ENCODE data around the gene CCDC60.

Gene CCDC60

GRCh38 chr12:119448611-119449131, 114.1 kb downstream of the CCDC60 start:
- no peak overlapping the region for H3K4me3 ChIP-seq (ENCODE audit: low read depth, low read length)
- no peak for TF ChIP-seq CTCF (IDR thresholded peaks at IDR 0.05; ENCODE audit: low read depth, low read length)
- H3K27me3 ChIP-seq (ENCODE audit: insufficient read depth, low read depth, severe bottlenecking): no peaks in the 10 kb centered on the region
- no peaks in the 10 kb centered on the region for H3K36me3 ChIP-seq
- no peaks in the 10 kb centered on the region for H3K9me3 ChIP-seq (ENCODE audit: severe bottlenecking)
- no peak overlapping the region for H3K27ac ChIP-seq
- no peak for DNase-seq

- no peak for TF ChIP-seq CTCF (IDR thresholded peaks at IDR 0.05; ENCODE audit: low read depth, low read length)
- Histone ChIP-seq H3K9me3 (ENCODE audit: severe bottlenecking) (no peaks in the 10 kb centered on the region), H3K27ac (no peak overlapping the region), H3K36me3 (no peaks in the 10 kb centered on the region), H3K27me3 (ENCODE audit: insufficient read depth, low read depth, severe bottlenecking) (no peaks in the 10 kb centered on the region), H3K4me3 (ENCODE audit: low read depth, low read length) (no peak overlapping the region)
- no peak for DNase-seq
Measured at GRCh38 chr12:119450771-119451170, 116.2 kb downstream of the CCDC60 start.

- H3K36me3 ChIP-seq: no peaks in the 10 kb centered on the region
- DNase-seq: no peak
- H3K27ac ChIP-seq: no peak overlapping the region
- no peak for TF ChIP-seq CTCF (IDR thresholded peaks at IDR 0.05; ENCODE audit: low read depth, low read length)
- no peak overlapping the region for H3K4me3 ChIP-seq (ENCODE audit: low read depth, low read length)
- no peaks in the 10 kb centered on the region for H3K9me3 ChIP-seq (ENCODE audit: severe bottlenecking)
- no peaks in the 10 kb centered on the region for H3K27me3 ChIP-seq (ENCODE audit: insufficient read depth, low read depth, severe bottlenecking)
Measured at GRCh38 chr12:119456824-119457223, 122.3 kb downstream of the CCDC60 start.

- H3K27ac ChIP-seq: no peak overlapping the region
- H3K4me3 ChIP-seq (ENCODE audit: low read depth, low read length): no peak overlapping the region
- H3K27me3 ChIP-seq (ENCODE audit: insufficient read depth, low read depth, severe bottlenecking): no peaks in the 10 kb centered on the region
- DNase-seq: no peak
- H3K9me3 ChIP-seq (ENCODE audit: severe bottlenecking): no peaks in the 10 kb centered on the region
- no peaks in the 10 kb centered on the region for H3K36me3 ChIP-seq
- no peak for TF ChIP-seq CTCF (IDR thresholded peaks at IDR 0.05; ENCODE audit: low read depth, low read length)
Measured at GRCh38 chr12:119457271-119457670, 122.7 kb downstream of the CCDC60 start.

GRCh38 chr12:119459481-119459880, 125.0 kb downstream of the CCDC60 start:
- DNase-seq: no peak
- H3K27ac ChIP-seq: no peak overlapping the region
- H3K36me3 ChIP-seq: no peaks in the 10 kb centered on the region
- TF ChIP-seq CTCF (IDR thresholded peaks at IDR 0.05; ENCODE audit: low read depth, low read length): no peak
- H3K27me3 ChIP-seq (ENCODE audit: insufficient read depth, low read depth, severe bottlenecking): no peaks in the 10 kb centered on the region
- no peak overlapping the region for H3K4me3 ChIP-seq (ENCODE audit: low read depth, low read length)
- H3K9me3 ChIP-seq (ENCODE audit: severe bottlenecking): no peaks in the 10 kb centered on the region

- Histone ChIP-seq H3K9me3 (ENCODE audit: severe bottlenecking) (no peaks in the 10 kb centered on the region), H3K36me3 (no peaks in the 10 kb centered on the region)
- no peak for TF ChIP-seq CTCF (IDR thresholded peaks at IDR 0.05; ENCODE audit: low read depth, low read length)
Measured at GRCh38 chr12:119460876-119461275, 126.3 kb downstream of the CCDC60 start.

More at GRCh38 chr12:119460876-119461275, 126.3 kb downstream of the CCDC60 start:
- DNase-seq: no peak
- Histone ChIP-seq H3K27me3 (ENCODE audit: insufficient read depth, low read depth, severe bottlenecking) (no peaks in the 10 kb centered on the region), H3K4me3 (ENCODE audit: low read depth, low read length) (no peak overlapping the region), H3K27ac (no peak overlapping the region)

Measured in WERI-Rb-1 (cell line).